SK-MEL-5 (cell line): ENCODE results near the gene BCAR1. TPM values are rescaled to one million over a fixed set of nuclear protein-coding genes. Genes with fewer than 3 reads are reported as not detected.

Source experiments
- DNase-seq: peaks from one replicate; pipeline ENCODE4 v3.0.0-alpha.2; 2016; ENCODE audit warnings: low read depth, low spot score
- in situ Hi-C: cut with HindIII; loops from 2 replicates; pipeline ENCODE4 v1.10.0; 2016; ENCODE audit warnings: low sequenced_read_pairs, high pct_unique_total_duplicates, low pct_unique_long_range_greater_than_20kb
- total RNA-seq: library from RNA; depleted of rRNA; stranded (reverse); fragments of >200 nt; shearing (Covaris generic); gene quantifications from 2 replicates; pipeline ENCODE4 v1.2.3, GENCODE V29; 2014

Gene BCAR1
- total RNA-seq, 1 experiment from 2014 or later = 12.4 TPM

DNA sequence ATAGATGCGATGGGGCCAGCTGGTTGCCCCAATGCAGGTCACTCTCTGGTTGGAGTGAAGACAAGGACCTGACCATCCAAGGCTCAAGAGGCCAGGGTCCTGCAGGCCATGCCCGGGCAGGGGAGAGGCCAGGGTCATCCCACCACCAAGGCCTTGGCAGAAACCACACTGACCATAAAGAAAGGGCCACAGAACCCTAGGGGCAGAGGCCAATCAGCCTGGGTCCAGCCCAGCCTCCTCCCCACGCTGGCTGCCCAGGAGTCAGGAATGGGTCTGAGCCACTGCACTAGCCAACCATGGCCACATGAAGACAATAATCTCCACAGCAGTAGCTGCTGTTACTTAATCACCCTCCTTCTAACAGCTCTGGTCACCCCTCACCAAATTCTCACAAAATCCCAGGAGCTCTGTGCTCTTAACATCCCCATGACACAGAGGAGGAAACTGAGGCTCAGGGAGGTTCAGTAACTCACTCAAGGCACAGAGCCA lies 10.2 kb upstream of the BCAR1 start:
- in situ Hi-C loops = no loop called here
- DNase-seq = no peak

- DNase-seq = no peak
- in situ Hi-C loops = no loop called here
Measured at GRCh38 chr16:75260851-75261589, 9.6 kb upstream of the BCAR1 start.

- no peak for DNase-seq
- in situ Hi-C loops = no loop called here
Measured at GRCh38 chr16:75258807-75259141, 7.3 kb upstream of the BCAR1 start.

DNA sequence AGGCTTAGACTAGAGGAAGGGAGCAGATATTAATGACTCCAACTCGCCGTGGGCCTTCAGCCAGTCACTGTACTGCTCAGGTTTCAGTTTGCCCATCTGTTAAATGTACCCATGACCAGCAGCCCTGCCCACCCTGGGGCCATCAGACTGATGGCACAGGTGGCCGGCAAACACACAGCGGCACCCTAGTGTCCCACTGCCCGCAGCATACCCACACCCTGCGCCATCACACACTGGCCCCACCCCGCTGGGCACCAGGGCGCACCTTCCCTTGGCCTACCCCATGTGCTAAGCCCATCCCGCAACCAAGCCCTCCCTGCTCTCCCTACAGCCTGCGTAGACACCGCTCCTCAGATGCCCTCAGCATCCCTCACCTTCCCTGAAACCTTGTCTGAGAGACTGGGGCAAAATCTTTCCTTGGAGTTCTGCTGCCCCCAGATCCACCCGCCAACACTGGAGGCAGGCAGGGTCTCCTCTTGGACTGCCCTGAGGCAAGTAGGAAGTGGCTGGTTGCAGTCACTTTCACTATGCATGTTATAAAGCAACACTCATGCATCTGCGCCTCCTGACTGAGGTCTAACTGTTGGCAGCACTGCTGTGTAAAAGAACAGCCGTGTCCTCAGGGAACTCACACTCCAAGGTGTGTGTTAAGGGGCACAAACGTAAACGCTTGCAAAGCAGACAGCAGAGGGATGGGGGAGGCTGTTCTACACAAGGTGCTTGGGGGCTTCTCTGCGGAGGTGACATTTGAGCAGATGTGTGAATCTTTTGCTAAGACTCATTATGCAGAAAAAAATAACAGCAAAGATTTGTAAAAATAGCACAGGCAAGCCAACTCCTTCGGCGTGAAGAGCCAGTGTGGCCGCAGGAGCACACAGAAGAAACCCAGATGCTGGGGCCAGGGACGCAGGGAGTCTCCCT lies 6.7 kb upstream of the BCAR1 start:
- DNase-seq = no peak
- in situ Hi-C loops = no loop called here

GRCh38 chr16:75256696-75257343 lies 5.4 kb upstream of the BCAR1 start:
- no peak for DNase-seq
- in situ Hi-C loops = no loop called here

DNA sequence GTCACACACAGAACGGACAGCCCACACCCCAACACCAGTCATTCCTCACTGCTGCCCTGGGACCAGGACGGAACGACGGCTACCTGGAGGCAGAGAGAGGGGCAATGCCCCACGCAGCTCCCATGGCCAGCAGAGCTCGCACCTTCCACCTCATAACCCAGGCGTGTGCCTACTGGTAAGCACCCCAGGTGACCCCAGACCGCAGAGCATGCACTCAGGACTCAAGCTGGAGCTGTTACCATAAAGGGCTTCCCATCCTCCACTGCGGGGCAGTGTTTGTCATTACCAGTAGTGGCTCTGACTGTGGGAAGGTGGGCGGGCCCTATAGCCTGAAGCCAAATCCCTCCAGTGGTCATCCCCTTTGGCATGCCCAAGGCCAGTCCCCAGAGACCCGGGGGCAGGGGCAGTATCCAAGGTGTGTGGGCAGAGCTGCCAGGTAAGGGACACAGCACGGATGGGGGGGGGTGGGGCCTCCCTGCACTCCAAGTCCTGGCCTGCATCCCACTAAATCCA lies 4.7 kb upstream of the BCAR1 start:
- in situ Hi-C loops = no loop called here
- no peak for DNase-seq

DNA sequence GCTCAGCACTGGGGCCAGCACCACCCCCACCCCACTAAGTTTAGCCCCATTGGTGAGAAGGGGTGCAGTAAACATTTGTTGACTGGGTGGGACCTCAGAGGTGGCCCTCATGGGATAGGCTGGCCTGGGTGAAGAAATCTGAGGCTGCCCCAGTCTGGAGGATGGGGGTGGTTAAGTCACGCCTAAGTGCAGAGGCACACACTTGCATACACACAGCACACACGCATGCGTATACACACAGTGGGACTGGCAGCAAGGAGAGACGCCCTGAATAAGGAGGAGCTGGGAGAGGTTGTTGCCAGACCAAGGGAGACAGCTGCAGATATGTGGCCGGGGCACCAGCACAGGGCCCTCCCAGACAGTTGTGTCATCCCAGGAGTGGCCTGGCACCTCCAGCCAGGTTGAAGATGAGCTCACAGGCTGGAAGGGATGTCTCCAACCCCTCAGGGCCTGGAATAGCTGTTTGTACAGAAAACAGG lies 3.0 kb upstream of the BCAR1 start:
- no peak for DNase-seq
- in situ Hi-C loops = no loop called here

DNA sequence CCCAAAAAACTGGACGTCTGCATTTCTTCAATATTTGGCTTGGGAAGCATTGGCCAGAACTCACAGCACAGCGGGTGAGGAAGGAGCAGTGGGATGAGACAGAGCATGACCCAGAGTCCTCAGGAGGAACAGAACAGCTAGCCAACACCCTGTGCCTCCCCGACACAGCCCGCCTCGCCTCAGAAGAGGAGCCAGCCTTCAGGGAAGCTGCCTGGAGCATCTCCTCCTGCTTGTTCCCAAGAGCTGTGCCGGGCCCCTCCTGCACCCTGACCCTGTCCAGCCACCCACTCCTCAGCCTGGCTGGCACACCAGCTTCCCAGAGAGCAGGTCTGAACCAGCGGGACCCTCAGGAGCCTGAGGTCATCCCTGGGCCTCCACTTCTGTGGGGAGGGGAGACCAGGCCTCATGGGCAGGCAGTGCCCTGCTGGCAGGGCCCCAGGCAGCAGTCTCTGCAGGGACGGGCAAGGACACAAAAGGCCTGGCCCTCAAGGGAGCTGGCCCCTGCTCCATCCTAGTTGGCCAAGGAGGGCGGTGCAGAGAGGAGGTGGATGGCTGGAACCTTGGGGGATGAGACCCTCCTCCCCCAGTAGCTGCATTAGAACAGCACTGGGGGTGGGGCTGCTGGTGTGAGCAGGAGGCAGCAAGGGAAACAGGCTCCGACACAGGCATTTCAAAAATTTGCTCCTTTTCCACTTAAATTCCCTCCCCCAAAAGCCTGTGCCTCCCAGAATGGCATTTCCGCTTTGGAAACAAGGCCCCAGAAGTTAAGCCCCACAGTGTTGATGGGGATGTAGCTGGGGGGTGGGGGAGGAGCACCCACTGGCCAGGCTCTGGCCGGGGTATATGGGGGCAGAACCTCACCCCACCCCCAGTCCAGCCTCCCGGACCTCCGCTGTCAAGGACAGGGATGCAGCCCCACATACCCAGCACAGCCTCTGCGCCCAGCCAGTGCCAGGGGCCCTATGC lies 1.8 kb upstream of the BCAR1 start:
- no peak for DNase-seq

DNA sequence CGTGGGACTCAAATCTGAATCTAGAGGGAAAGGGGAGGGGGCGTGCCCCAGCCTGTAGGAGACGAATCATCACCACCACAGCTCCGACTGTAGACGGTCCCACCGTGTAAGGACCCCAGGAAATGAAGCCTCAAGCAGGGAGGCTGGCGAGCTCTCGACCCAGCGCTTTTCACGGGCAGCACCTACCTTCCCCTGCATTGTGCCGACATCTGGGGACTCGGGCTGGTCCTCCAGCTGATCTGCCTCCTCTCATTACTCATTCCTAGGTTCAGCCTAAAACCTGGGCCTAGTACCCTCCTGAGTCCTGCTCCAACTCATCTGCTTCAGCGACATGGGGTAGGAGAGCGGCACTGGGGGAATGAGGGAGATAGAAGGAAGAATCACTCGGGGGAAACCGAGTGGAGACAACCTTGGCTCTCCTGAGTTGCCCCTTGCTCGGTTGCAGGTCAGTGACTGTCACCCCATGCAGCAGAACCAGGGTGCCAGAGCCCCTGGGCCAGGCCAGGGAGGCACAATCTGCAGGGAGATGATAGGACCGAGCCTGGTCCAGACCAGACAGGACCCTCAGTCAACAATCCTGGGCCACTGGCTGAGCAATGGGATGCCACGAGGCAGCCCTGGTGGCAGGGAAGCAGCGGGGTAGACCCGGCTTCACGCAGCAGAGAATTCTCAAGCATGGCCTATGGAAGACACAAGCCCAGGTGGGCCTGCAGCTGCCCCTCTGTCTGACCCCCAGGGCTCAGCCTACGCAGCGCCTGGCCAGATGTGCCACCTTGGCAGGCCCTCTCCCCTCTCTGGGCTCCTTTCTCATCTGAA lies 833 bp upstream of the BCAR1 start:
- no peak for DNase-seq
- in situ Hi-C loops = no loop called here

More for the DNA sequence above, 1.8 kb upstream of the BCAR1 start:
- in situ Hi-C loops = no loop called here

GRCh38 chr16:75250809-75251279 lies 580 bp downstream of the BCAR1 start:
- no peak for DNase-seq
- in situ Hi-C loops = no loop called here

DNA sequence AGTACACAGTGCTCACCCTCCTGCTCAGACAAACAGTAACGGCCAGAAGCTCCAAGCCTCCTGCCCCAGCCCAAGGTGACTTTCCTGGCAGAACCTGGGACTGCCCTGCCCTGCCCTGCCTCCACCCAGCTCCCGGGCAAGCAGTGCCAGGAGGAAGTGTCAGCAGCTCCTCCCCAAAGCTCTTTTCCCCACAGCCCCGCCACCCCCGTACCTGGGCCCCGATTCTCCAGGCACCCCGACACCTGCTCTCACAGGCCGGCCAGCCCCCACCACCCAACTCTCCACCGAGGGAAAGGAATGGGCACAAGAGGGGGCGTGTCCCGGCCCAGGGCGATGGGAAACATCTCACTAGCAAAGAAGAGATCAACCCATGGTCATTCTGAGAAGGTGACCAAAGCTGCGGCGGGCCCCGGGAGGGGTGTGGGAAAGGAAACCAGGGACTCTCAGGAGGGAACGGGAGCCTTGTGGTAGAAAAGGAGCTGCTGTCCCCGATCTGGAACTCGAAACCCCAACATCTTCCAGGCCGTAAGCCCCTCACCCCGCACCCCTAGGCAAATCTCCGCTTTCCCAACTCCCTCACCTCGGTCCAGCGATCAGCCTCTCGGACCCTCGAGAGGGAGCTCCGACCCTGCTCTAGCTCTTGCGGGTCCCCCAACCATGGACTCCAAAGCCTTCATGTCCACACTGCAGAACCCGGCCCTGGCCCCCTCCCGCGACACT lies 1.2 kb downstream of the BCAR1 start:
- in situ Hi-C loops = no loop called here
- DNase-seq = no peak

DNA sequence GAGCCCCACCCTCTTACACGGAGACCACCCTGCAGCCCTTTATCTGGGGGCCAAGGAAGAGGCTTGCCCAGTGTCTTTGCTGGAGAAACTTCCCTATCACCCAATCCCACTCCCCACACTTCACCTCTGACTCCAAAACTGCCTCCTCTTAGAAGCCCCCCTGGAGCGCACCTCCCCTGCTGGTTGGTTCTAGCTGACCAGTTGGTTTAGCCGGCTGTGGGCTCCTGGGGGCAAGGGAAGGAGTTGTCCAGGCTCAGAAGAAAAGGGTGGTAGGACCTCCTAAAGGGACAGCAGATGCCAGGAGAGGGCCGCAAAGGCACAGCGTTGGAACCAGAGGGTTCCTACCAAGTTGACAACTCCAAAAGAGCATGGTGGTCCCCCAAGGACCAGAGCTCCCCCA lies 2.0 kb downstream of the BCAR1 start:
- in situ Hi-C loops = no loop called here
- no peak for DNase-seq

GRCh38 chr16:75248536-75249380 lies 2.7 kb downstream of the BCAR1 start:
- DNase-seq = no peak
- in situ Hi-C loops = no loop called here

DNA sequence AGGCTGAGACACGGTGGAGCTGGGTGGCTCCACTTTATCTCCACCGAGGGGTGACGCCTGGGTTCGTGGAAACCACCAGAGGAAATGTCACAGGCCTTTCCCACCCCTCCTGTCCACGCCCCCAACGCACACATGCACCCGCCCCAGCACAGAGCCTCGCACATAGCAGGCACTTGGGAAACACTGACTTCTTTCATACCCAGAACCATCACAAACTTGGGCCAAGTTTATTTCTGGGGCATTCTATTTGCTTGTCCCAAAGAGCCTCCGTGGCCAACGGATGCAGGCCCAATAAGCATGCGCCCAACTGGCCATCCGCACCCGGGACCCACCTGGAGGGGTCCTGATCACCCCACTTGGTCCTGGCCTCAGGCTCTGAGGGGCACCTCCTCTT lies 3.3 kb downstream of the BCAR1 start:
- in situ Hi-C loops = no loop called here
- peak; percentile 14 for DNase-seq

DNA sequence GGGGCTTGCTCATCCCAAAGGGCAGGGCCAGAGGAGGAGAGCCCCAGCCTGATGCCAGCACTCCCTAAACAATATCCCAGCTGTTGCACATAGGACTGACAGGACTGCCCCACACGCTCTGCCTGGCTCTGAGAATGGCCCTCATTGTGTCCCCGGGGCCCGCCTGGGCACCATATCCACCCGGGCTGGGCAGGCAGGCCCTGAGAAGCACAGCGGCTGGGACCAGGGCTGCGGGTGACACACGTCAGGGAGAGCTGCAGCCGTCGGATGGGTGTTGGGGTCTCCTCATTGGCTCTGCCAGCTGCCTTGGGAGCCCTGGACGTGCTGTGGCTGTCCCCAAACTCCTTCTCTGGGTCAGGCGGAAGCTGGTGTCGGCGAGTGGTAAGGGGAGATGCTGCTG lies 4.2 kb downstream of the BCAR1 start:
- DNase-seq = no peak
- in situ Hi-C loops = no loop called here
